Limb (tissue), 2 donors: ENCODE measurements around the gene CYTH2.
"Not testable (repeated sequence)": the region's sequence is repeated elsewhere in the genome, so short reads cannot be mapped to it uniquely, and the experiment has no call there.

ENCODE experiments used
- DNase-seq, 2 donors: peaks; one replicate each; pipeline ENCODE4 v3.0.0-alpha.2; 2016; ENCODE audit errors: extremely low spot score in 2 of 2

CYTH2 gene

DNA sequence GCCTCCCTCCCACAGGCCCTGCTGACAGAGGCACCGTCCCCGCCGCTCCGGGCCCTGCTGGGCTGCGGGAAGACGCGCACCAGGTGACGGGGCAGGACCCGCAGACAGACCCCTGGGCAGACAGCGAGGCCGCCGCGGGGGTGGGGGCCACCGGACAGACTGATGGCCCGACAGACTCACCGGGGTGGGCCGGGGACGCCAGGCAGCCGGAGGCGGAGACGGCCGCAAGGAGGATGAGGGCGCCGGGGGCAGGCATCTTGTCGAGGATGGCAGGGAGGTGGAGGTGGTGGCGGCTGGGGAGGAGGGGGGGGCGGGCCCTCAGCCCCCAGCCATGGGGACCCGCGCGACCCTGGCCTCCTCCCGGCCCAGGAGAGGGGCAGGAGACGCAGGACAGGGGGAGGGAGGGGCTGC lies 42.2 kb downstream of the CYTH2 start:
- peak in 1 of 2 donors; percentile 51 for DNase-seq

DNA sequence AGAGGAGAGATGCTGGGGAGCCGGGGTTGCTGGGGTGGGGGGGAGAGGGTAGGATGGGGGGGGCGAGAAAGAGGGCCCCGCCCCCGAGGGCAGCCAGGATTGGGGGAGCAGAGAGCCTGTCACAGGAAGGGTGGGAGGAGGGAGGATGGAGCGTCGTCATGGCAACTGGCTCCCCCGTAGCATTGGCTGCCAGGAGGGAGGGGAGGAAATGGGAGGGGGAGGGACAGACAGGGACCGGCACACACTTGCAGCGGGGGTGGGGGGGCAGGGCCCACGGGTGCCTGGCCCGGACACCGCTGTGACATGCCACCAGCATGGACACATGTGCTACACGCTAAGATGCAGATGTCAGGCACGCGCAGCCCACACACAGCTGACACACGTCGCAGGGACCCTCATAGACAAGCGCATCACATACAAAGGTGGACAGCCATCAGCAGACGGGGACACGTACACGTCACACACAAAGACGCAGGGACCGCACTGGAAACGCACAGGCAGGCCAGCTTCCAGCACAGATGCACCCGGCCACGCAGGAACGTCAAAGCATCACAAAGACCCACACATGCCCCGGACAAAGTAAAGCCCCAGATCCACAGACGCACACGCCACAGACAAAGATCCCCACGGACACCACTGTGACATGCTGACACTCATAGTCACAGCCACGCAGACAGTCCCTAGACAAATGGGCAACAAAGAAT lies 42.8 kb downstream of the CYTH2 start, which contains the start of gene LMTK3:
Gene LMTK3 (minus strand): TSS at position 36 of the 704 bp plus-strand sequence. CDS start 259 bp downstream, outside the sequence.
- DNase-seq = peak in 1 of 2 donors; percentile 85

DNA sequence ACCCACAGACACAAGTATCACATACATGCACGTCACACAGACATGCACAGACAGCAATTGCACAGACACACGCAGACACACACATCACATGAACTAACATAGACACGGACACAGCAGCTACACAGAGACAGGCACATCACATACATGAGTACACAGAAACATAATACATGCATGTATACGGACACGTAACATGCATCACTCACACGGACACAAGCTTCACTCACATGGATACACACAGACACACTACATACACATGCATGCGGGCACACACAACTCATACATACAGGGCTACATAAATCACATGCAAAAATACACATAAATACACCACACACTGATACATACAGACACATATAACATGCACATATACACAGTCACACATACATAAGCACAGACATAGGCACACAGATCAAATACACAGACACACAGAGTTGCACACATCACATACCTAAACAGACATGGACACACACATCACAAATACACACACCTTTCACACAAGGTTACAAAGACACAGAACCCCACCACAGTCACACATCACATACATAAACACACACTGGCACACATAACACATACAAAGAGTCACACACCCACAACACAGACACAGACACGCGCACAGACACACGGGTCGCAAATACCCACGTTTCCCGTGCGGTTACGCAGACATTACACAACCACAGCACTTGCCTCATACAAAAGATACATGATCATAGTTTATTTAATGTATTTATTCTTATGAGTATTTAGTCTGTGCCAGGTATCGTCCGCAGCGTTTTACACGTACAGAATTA lies 43.5 kb downstream of the CYTH2 start:
- DNase-seq = no peak

DNA sequence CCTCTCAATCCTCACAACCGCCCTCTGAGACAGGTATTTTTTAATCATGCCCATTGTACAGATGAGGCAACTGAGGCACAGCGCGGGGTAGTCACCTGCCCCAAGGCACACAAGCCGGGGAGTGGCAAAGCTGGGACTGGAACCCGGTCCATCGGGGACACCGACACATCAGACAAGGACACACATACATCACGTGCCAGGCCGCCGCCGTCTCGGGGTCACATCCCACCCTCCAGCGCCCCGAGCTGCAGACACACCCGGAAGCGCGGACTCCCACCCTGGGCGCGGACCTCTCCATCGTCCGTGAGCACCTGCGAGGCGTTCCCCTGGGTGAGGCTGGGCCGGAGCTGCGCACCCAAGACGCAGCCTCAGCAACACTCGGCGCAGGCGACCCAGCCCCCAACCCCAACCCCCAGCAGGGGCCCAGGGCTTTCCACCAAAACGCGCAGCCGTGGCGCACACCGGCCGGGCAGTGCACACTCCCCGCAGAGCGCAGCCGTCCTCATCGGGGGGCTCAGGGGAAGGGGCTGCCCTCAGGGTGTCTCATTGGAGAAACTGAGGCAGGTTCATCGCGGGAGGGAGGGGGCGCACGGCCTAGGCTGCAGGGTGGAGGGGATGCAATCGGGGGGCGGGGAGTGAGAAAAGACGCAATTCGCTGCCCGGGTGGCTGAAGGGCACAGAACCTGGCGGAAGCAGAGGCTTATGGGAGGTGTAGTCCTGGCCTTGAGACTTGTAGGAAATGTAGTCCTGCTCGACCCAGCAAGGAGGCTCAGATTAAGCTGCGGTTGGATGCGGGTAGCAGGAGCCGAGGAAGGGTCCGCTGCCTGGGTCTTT lies 44.3 kb downstream of the CYTH2 start:
- peak; percentile 56 to 79 for DNase-seq

DNA sequence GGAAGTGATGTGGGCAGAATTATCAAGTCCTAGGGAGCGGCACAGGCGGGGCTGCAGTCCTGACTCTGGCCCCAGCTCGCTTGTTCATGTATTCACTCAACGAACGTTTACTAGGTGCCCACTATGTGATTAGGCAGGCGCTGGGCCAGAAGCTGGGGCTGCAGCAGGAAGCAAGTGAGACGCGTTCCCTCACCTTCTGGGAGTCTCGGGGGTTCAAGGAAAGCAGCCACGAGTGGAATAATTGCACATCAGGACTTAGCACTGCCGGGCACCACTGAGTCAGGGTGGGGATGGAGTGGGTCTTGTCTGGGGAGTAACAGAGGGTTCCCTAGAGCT lies 44.9 kb downstream of the CYTH2 start:
- DNase-seq = no peak

DNA sequence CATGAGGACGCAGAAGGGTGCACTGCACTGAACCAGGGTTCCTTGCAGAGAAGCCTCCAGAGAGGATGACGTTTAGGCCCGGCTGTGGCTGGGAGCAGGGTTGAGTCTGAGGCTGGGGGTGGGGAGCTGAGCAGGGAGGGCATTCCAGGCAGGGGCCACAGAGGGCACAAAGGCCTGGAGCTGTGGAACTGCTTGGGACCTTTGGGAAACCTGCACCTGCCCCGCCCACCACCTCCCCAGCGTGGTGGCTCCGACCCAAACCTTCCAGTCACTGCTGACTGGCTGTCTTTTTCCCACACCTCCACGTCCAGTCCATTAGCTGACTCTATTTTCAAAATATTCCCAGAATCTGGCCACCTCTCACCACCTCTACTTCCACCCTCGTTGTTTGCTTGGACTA lies 47.4 kb downstream of the CYTH2 start:
- DNase-seq = no peak

DNA sequence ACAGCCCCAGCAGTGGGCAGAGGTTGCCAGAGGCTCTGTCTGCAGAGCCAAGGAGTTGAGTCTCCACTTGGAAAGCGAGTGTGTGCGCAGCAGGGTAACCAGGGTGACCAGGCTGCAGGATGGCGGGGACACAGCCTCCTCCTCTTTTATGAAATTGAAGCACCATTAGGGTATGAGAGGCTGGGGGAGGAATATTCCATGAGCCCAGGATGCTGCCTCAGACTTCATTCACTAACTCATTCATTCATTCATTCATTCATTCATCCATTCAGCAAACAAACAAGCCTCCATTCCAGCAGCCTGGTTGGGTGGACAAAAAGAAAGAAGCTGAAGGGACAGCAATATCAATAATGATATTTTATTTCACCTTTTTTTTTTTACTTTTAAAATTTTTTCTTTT lies 49.0 kb downstream of the CYTH2 start:
- DNase-seq = no peak

DNA sequence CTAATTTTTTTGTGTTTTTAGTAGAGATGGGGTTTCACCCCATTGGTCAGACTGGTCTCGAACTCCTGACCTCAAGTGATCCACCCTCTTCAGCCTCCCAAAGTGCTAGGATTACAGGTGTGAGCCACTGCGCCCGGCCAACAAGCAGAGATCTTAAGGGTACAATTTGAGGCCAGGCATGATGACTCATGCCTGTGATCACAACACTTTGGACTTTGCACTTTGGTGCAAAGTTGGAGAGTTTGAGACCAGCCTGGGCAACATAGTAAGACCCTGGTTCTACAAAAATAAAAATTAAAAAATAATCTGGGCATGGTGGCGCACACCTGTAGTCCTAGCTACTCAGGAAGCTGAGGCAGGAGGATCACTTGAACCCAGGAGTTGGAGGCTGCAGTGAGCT lies 50.3 kb downstream of the CYTH2 start:
- DNase-seq = not testable (repeated sequence)

DNA sequence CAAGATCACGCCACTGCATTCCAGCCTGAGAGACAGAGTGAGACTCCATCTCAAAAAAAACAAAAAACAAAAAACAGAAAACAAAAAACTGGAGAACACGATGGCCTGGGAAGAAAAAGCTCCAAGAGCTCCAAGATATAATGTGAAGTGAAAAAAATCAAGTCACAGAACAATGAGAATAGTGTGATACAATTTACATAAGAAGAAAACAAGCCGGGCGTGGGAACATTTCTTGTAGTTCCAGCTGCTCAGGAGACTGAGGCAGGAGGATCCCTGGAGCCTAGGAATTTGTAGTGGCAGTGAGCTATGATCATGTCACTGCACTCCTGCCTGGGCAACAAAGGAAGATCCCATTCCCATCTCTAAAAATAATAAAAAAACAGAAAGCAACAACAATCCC lies 51.0 kb downstream of the CYTH2 start:
- no peak for DNase-seq

DNA sequence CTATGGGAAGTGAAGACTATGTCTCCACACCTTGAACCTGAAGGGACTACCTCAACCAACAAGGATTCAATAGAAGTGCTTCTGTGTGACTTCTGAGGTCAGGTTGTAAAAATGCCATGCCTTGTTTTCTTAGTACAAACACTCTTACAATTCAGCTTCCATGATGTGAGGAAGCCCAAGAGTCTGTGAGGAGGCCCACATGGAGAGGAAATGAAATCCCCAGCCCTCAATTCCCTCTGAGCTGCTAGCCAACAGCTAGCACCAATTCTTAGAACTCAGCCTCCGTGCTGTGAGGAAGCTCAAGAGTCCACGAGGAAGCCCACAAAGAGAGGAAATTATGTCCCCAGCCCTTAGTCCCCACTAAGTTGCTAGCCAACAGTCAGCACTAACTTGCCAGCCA lies 55.1 kb downstream of the CYTH2 start:
- DNase-seq = no peak

DNA sequence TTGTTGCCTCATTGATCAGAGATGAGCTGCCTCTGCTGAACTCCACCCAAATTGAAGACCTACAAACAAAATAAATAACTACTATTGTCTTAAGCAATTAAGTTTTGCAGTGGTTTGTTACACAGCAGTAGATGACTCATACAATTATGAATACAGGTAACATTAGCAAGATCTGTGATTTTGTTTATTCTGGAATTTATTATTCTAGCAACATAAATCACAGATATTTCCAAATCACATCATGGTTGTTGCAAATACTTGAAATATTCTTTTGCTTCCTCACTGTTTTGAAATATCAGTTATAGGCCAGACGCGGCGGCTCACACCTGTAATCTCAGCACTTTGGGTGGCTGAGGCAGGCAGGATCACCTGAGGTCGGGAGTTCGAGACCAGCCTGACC lies 55.6 kb downstream of the CYTH2 start:
- no peak for DNase-seq

DNA sequence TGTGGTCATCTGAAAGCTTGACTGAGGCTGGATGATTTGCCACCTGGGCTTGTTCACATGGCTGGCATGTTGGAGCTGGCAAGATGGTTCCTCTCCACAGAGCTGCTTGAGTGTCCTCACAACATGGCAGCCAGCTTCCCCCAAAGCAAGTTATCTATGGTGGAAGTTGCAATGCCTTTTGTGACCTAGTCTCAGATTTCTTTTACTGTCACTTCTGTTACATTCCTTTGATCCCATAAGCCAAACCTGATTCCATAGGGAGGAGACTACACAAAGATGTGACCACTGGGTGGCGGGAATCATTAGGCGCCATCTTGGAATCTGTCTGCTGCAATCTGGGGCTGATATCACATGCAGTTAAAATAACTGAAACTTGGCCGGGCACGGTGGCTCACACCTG lies 60.0 kb downstream of the CYTH2 start:
- DNase-seq = no peak

DNA sequence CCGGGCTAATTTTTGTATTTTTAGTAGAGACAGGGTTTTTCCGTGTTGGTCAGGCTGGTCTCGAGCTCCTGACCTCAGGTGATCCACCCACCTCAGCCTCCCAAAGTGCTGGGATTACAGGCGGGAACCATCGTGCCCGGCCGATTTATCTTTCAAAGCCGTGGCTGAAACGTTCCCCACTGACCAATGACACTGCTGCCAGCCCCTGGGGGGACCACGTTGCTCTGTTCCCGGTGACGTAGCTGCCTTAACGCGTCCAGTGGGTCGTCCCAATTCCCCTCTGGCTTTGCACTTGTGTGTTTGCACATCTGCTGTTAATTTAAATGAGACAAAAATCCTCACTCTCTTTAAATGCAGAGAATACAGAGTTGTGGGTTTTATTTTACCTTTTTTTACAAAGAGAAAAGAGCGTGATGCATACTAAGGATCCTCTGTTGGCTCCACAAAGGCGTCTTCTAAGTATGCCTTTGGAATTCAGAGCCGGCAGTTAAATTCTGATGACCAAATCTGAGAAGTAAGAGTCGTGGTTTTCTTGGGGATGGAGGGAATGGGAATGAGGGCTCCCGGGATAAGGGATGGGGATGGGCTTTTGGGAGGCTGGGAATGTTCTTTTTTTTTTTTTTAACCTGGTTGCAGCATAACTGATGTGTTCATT lies 61.0 kb downstream of the CYTH2 start:
- no peak for DNase-seq

DNA sequence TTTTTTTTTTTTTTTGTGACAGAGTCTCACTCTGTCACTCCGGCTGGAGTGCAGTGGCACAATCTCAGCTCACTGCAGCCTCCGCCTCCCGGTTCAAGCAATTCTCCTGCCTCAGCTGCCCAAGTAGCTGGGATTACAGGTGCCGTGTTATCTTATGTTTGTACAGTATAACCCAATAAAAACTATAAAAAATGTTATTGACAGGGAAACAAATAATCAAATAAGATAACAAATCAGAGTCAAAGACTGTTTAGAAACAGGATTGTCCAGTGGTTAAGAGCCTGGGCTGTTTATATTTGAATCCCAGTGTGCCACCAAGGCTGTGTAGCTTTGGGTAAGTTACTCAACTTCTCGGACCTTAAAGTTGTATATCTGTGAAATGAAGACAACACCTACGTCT lies 61.6 kb downstream of the CYTH2 start:
- DNase-seq = no peak
